ENCODE results near the gene KRTAP9-2.
"Not testable (repeated sequence)": the region's sequence is repeated elsewhere in the genome, so short reads cannot be mapped to it uniquely, and the experiment has no call there.

Gene KRTAP9-2

GRCh38 chr17:41237116-41237515 is 10.7 kb downstream of the KRTAP9-2 start:
- DNase-seq: not testable (repeated sequence)

GRCh38 chr17:41237949-41238437 is 11.5 kb downstream of the KRTAP9-2 start, which contains the start of gene KRTAP9-8:
Gene KRTAP9-8 (plus strand): TSS chr17:41237999. CDS start chr17:41238052, 53 bp downstream.
- DNase-seq: not testable (repeated sequence)

GRCh38 chr17:41246995-41247787 is 20.7 kb downstream of the KRTAP9-2 start:
- DNase-seq: not testable (repeated sequence)

- not testable (repeated sequence) for DNase-seq
These were observed 23.3 kb downstream of the KRTAP9-2 start, which contains the start of gene KRTAP9-4 for GRCh38 chr17:41249637-41250240. Gene KRTAP9-4 (plus strand): TSS chr17:41249687. CDS start chr17:41249721, 34 bp downstream.

- DNase-seq: no peak
These were observed 24.8 kb downstream of the KRTAP9-2 start for GRCh38 chr17:41251261-41251660.

- DNase-seq: no peak
These were observed 28.4 kb downstream of the KRTAP9-2 start for GRCh38 chr17:41254861-41255260.

- not testable (repeated sequence) for DNase-seq
These were observed 29.2 kb downstream of the KRTAP9-2 start, which contains the start of gene KRTAP9-9 for GRCh38 chr17:41255381-41256290. Gene KRTAP9-9 (plus strand): TSS chr17:41255384.

- no peak for DNase-seq
These were observed 29.8 kb downstream of the KRTAP9-2 start for GRCh38 chr17:41256291-41256685.

GRCh38 chr17:41258406-41258805 is 32.0 kb downstream of the KRTAP9-2 start:
- no peak for DNase-seq

GRCh38 chr17:41263212-41263611 is 36.8 kb downstream of the KRTAP9-2 start:
- DNase-seq: no peak

- DNase-seq: no peak
These were observed 38.2 kb downstream of the KRTAP9-2 start for GRCh38 chr17:41264599-41264998.

- DNase-seq: no peak
These were observed 38.6 kb downstream of the KRTAP9-2 start, which contains the start of gene KRTAP9-6 for GRCh38 chr17:41265078-41265477. Gene KRTAP9-6 (plus strand): TSS chr17:41265378. CDS start chr17:41265378, 0 bp downstream.

- no peak for DNase-seq
These were observed 41.3 kb downstream of the KRTAP9-2 start for GRCh38 chr17:41267711-41268110.

- DNase-seq: not testable (repeated sequence)
These were observed 44.9 kb downstream of the KRTAP9-2 start for GRCh38 chr17:41271323-41271722.

- DNase-seq: no peak
These were observed 45.4 kb downstream of the KRTAP9-2 start for GRCh38 chr17:41271858-41272257.

- not testable (repeated sequence) for DNase-seq
These were observed 49.3 kb downstream of the KRTAP9-2 start, which contains the start of gene KRTAP9-7 for GRCh38 chr17:41275648-41276190. Gene KRTAP9-7 (plus strand): TSS chr17:41275698. CDS start chr17:41275698, 0 bp downstream.

All from T-helper 1 cell (primary cell).